ENCODE results near the gene FBXO48. TPM values are rescaled to one million over a fixed set of nuclear protein-coding genes. Genes with fewer than 3 reads are reported as not detected.
A peak's percentile ranks its signal among the peaks of the same experiment; 100 is the strongest.

FBXO48 gene
- total RNA-seq, 2 experiments from 2014 or later = 1.5 to 6.8 TPM

DNA sequence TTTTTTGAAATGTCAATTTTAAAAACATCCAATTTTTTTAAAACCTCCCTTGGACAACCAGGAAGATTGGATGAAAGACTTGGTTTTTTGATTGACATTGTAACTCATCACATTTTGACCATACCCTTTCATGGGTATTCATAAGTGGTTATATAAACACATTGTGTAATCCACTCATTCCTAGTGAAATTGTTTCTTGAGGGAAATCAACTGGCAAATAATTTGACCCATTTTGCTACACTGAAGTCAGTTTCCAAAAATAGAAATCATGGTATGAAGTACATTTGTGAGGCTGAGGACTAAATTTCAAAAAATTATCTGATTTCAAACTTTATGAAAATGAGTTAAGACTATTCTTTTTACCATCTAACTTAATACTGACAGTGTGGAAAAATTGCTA, 31.5 kb downstream of the FBXO48 start:
- CTCF ChIA-PET (ENCODE audit: unreplicated experiment) = interaction anchor here (1.4 kb wide), 1 partner anchor 14 kb away, joined by 5 read pairs; no protein-coding TSS in a partner anchor
- Histone ChIP-seq H2AFZ (ENCODE audit: low read length) (peak overlapping the region; percentile 88; the same call in 1 of the 2 replicates), H3K9me3 (ENCODE audit: low read length) (peaks cover 16% of the 10 kb centered on the region; the same call in 1 of the 2 replicates), H3K4me3 (ENCODE audit: low read depth, low read length, poor library complexity, severe bottlenecking) (no peak overlapping the region), H3K79me2 (ENCODE audit: insufficient read depth, low read depth, low read length) (no peaks in the 10 kb centered on the region), H4K20me1 (ENCODE audit: insufficient read depth, low read length) (no peaks in the 10 kb centered on the region), H3K4me2 (ENCODE audit: low read length) (no peak overlapping the region), H3K4me1 (ENCODE audit: insufficient read depth, low read length, poor library complexity, severe bottlenecking) (peaks cover 51% of the 10 kb centered on the region), H3K36me3 (ENCODE audit: insufficient read depth, low read length) (peaks cover 6% of the 10 kb centered on the region; the same call in 1 of the 2 replicates), H3K27ac (ENCODE audit: low read depth, low read length, poor library complexity, severe bottlenecking) (no peak overlapping the region), H3K9me2 (ENCODE audit: insufficient read depth, low read length) (no peaks in the 10 kb centered on the region)
- POLR2A ChIA-PET = interaction anchor here (1.0 to 1.9 kb wide), 4 partner anchors 8 to 25 kb away, joined by 3 to 16 read pairs (median 6); no protein-coding TSS in a partner anchor
- TF ChIP-seq, protein P1, sequence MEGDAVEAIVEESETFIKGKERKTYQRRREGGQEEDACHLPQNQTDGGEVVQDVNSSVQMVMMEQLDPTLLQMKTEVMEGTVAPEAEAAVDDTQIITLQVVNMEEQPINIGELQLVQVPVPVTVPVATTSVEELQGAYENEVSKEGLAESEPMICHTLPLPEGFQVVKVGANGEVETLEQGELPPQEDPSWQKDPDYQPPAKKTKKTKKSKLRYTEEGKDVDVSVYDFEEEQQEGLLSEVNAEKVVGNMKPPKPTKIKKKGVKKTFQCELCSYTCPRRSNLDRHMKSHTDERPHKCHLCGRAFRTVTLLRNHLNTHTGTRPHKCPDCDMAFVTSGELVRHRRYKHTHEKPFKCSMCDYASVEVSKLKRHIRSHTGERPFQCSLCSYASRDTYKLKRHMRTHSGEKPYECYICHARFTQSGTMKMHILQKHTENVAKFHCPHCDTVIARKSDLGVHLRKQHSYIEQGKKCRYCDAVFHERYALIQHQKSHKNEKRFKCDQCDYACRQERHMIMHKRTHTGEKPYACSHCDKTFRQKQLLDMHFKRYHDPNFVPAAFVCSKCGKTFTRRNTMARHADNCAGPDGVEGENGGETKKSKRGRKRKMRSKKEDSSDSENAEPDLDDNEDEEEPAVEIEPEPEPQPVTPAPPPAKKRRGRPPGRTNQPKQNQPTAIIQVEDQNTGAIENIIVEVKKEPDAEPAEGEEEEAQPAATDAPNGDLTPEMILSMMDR (conservative IDR thresholded peaks at IDR 0.05; ENCODE audit: low read length) = no peak
- TF ChIP-seq EZH2phosphoT487 (IDR thresholded peaks at IDR 0.05; ENCODE audit: borderline replicate concordance, low read depth, low read length) = no peak
- intact Hi-C loops (cut with micrococcal nuclease; ENCODE audit: unreplicated experiment) = no loop called here
- DNase-seq (ENCODE audit: low spot score) = no peak
- BruUV-seq (replicated peaks) = no TSS peak

DNA sequence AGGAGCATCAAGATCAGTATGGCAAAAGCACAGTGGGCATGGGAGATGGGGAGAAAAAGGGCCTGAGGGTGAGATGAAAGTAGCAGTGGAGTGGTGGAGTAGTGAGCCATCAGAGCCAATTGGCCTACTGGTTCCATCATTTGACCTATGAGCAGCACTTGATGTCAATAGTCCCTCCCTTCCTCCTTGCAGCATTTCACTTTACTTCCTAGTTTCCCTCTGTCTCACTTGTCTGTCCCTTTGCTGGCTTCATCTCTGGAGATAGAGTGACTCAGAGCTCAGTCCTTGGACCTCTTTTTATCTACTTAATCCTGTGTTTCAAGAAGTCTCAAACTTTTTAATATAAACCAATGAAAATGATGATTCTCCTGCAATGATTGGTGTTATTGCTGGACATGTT, 32.1 kb downstream of the FBXO48 start:
- H3K4me3 ChIP-seq (ENCODE audit: low read depth, low read length, poor library complexity, severe bottlenecking) = no peak overlapping the region
- peaks cover 16% of the 10 kb centered on the region; the same call in 1 of the 2 replicates for H3K9me3 ChIP-seq (ENCODE audit: low read length)
- peaks cover 45% of the 10 kb centered on the region for H3K4me1 ChIP-seq (ENCODE audit: insufficient read depth, low read length, poor library complexity, severe bottlenecking)
- TF ChIP-seq, protein P1 (conservative IDR thresholded peaks at IDR 0.05; ENCODE audit: low read length) = no peak
- no peak for TF ChIP-seq EZH2phosphoT487 (IDR thresholded peaks at IDR 0.05; ENCODE audit: borderline replicate concordance, low read depth, low read length)
- H2AFZ ChIP-seq (ENCODE audit: low read length) = peak overlapping the region; percentile 54; the same call in 1 of the 2 replicates
- POLR2A ChIA-PET = interaction anchor here (1.0 kb wide), 1 partner anchor 14 kb away, joined by 3 read pairs; no protein-coding TSS in a partner anchor
- BruUV-seq (replicated peaks) = no TSS peak
- intact Hi-C loops (cut with micrococcal nuclease; ENCODE audit: unreplicated experiment) = no loop called here
- no peaks in the 10 kb centered on the region for H4K20me1 ChIP-seq (ENCODE audit: insufficient read depth, low read length)
- no peak overlapping the region for H3K27ac ChIP-seq (ENCODE audit: low read depth, low read length, poor library complexity, severe bottlenecking)
- peaks cover 6% of the 10 kb centered on the region; the same call in 1 of the 2 replicates for H3K36me3 ChIP-seq (ENCODE audit: insufficient read depth, low read length)
- H3K79me2 ChIP-seq (ENCODE audit: insufficient read depth, low read depth, low read length) = no peaks in the 10 kb centered on the region
- no peaks in the 10 kb centered on the region for H3K9me2 ChIP-seq (ENCODE audit: insufficient read depth, low read length)
- CTCF ChIA-PET (ENCODE audit: unreplicated experiment) = no interaction called here
- H3K4me2 ChIP-seq (ENCODE audit: low read length) = no peak overlapping the region
- no peak for DNase-seq (ENCODE audit: low spot score)
